K562 (cell line): ENCODE data around the gene SIGLEC6. TPM values are rescaled to one million over a fixed set of nuclear protein-coding genes. Genes with fewer than 3 reads are reported as not detected.

Source experiments
- BRD9 ChIP-seq: fragments of 450-650 bp; IDR thresholded peaks from 2 replicates; pipeline ENCODE4 v1.6.1; 2018; ENCODE audit warnings: low read depth; ENCODE audit not compliant: partially characterized antibody
- CXXC5 ChIP-seq: fragments of 250-450 bp; sonication (Bioruptor Pico); IDR thresholded peaks from 2 replicates; pipeline ENCODE4 v1.8.0; 2022; ENCODE audit warnings: inconsistent platforms, mild to moderate bottlenecking, moderate library complexity
- E2F3 ChIP-seq: fragments of 250-450 bp; sonication (Bioruptor Pico); IDR thresholded peaks from 2 replicates; pipeline ENCODE4 v1.4.0; 2020; ENCODE audit warnings: mild to moderate bottlenecking
- ETS2 ChIP-seq: IDR thresholded peaks from 2 replicates; pipeline ENCODE4 v1.6.1; 2016; ENCODE audit warnings: borderline replicate concordance, missing genetic modification characterization, mild to moderate bottlenecking, moderate library complexity, missing compliant biosample characterization; ENCODE audit not compliant: poor library complexity, severe bottlenecking
- HDAC2 ChIP-seq: fragments of 450-650 bp; IDR thresholded peaks from 2 replicates; pipeline ENCODE4 v1.6.1; 2016; ENCODE audit warnings: mild to moderate bottlenecking
- HDAC6 ChIP-seq: IDR thresholded peaks from 2 replicates; pipeline ENCODE4 v1.6.1; 2012; ENCODE audit warnings: low read depth, mild to moderate bottlenecking, control low read depth, inconsistent platforms, low read length, moderate library complexity
- HNRNPK ChIP-seq: fragments of 200-400 bp; formaldehyde crosslinking; IDR thresholded peaks from one replicate; pipeline ENCODE4 v1.6.1; 2018; ENCODE audit warnings: mild to moderate bottlenecking, low read depth, low read length; ENCODE audit not compliant: poor library complexity, severe bottlenecking
- ILK ChIP-seq: fragments of 450-650 bp; IDR thresholded peaks from 2 replicates; pipeline ENCODE4 v1.6.1; 2016; ENCODE audit warnings: missing genetic modification characterization, low read depth, mild to moderate bottlenecking, missing compliant biosample characterization, moderate library complexity, borderline replicate concordance
- MTA2 ChIP-seq: fragments of 450-650 bp; IDR thresholded peaks from 2 replicates; pipeline ENCODE4 v1.6.1; 2016; ENCODE audit warnings: low read depth
- NFRKB ChIP-seq: fragments of 450-650 bp; IDR thresholded peaks from 2 replicates; pipeline ENCODE4 v1.6.1; 2016; ENCODE audit warnings: low read depth
- PRPF4 ChIP-seq: fragments of 200-400 bp; formaldehyde crosslinking; IDR thresholded peaks from one replicate; pipeline ENCODE4 v1.6.1; 2017; ENCODE audit warnings: low read length, low read depth, mild to moderate bottlenecking; ENCODE audit not compliant: insufficient read depth, poor library complexity, severe bottlenecking
- RNF2 ChIP-seq: sonication (generic); IDR thresholded peaks from 2 replicates; pipeline ENCODE4 v1.6.1; 2016
- SMAD4 ChIP-seq: fragments of 250-450 bp; sonication (Bioruptor Pico); conservative IDR thresholded peaks from 2 replicates; pipeline ENCODE4 v1.8.0; 2021; ENCODE audit warnings: inconsistent platforms, mild to moderate bottlenecking, moderate library complexity
- SRSF1 ChIP-seq: fragments of 200-400 bp; formaldehyde crosslinking; IDR thresholded peaks from 2 replicates; pipeline ENCODE4 v1.6.1; 2017; ENCODE audit warnings: mild to moderate bottlenecking, low read depth, low read length, moderate library complexity
- THRA ChIP-seq: fragments of 450-650 bp; IDR thresholded peaks from 2 replicates; pipeline ENCODE4 v1.6.1; 2017; ENCODE audit warnings: mild to moderate bottlenecking, moderate library complexity
- THRAP3 ChIP-seq: fragments of 450-650 bp; IDR thresholded peaks from 2 replicates; pipeline ENCODE4 v1.6.1; 2016; ENCODE audit warnings: mild to moderate bottlenecking, inconsistent platforms, borderline replicate concordance
- ZFPM2 ChIP-seq: fragments of 250-450 bp; sonication (Bioruptor Pico); IDR thresholded peaks from 2 replicates; pipeline ENCODE4 v1.5.1; 2022; ENCODE audit warnings: mild to moderate bottlenecking
- ZNF146 ChIP-seq: IDR thresholded peaks from one replicate; pipeline ENCODE4 v1.6.1; 2018; ENCODE audit warnings: missing compliant biosample characterization; ENCODE audit not compliant: unreplicated experiment
- ZNF175 ChIP-seq: fragments of 200-800 bp; sonication (Bioruptor generic); IDR thresholded peaks from 2 replicates; pipeline ENCODE4 v1.6.1; 2016; ENCODE audit warnings: low read depth, mild to moderate bottlenecking, missing genetic modification characterization, missing compliant biosample characterization
- ZNF23 ChIP-seq: fragments of 250-450 bp; sonication (Bioruptor Pico); IDR thresholded peaks from 2 replicates; pipeline ENCODE4 v1.4.0; 2020; ENCODE audit warnings: mild to moderate bottlenecking
- polyA plus RNA-seq, 8 experiments: library from polyadenylated mRNA; depleted of rRNA in 4 of 8; stranded (reverse) in 5 of 8; unstranded in 3 of 8; fragments of >200 nt; fragmentation: Nextera tagmentation in 2 of 8; fragmentation: Illumina TruSeq in 1 of 8; extraction: Ambion mirVana in 2 of 8; extraction: Trizol in 1 of 8; gene quantifications; 2 replicates each; pipeline versions ENCODE4 v1.2.1 to v1.2.3, GENCODE V29; 2011 to 2014; ENCODE audit warnings: inconsistent platforms in 1 of 8, missing spikeins in 1 of 8
- total RNA-seq, 7 experiments: library from RNA; depleted of rRNA in 6 of 7; stranded (reverse); fragments of >200 nt in 6 of 7; fragmentation: Illumina TruSeq in 2 of 7; extraction: Trizol in 2 of 7; gene quantifications; 2 replicates each; pipeline versions ENCODE4 v1.2.1 to v1.2.3, GENCODE V29; 2011 to 2021; ENCODE audit warnings: low replicate concordance in 1 of 7
- TF ChIP-seq, protein P1 (sequence below): fragments of 250-450 bp; sonication (Bioruptor Pico); IDR thresholded peaks from 2 replicates; pipeline ENCODE4 v1.8.0; 2022; ENCODE audit warnings: inconsistent platforms
- TF ChIP-seq, protein P2 (sequence below): sonication (generic); formaldehyde crosslinking; IDR thresholded peaks from 2 replicates; pipeline ENCODE4 v1.8.0; 2023; ENCODE audit warnings: missing genetic modification reagents, mild to moderate bottlenecking, borderline replicate concordance

Gene SIGLEC6
- total and polyA plus RNA-seq, 9 of the 15 experiments (the other 6 are each of a cell fraction or from before 2014, with no cell fraction given) = 0.03 to 17.5 (median 0.71) TPM

GRCh38 chr19:51507640-51508058, 23.8 kb downstream of the SIGLEC6 start (continued):
- TF ChIP-seq, protein P1, sequence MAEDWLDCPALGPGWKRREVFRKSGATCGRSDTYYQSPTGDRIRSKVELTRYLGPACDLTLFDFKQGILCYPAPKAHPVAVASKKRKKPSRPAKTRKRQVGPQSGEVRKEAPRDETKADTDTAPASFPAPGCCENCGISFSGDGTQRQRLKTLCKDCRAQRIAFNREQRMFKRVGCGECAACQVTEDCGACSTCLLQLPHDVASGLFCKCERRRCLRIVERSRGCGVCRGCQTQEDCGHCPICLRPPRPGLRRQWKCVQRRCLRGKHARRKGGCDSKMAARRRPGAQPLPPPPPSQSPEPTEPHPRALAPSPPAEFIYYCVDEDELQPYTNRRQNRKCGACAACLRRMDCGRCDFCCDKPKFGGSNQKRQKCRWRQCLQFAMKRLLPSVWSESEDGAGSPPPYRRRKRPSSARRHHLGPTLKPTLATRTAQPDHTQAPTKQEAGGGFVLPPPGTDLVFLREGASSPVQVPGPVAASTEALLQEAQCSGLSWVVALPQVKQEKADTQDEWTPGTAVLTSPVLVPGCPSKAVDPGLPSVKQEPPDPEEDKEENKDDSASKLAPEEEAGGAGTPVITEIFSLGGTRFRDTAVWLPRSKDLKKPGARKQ (CRISPR knock-in tag) = no peak
- TF ChIP-seq HDAC2 (0 out of 2 replicates have a peak, but pooled peaks have one; percentile 78), THRA (no peak), ZFPM2 (CRISPR knock-in tag) (no peak), HDAC6 (no peak), CXXC5 (CRISPR knock-in tag) (no peak), SMAD4 (CRISPR knock-in tag) (no peak), E2F3 (CRISPR knock-in tag) (no peak), HNRNPK (no peak), THRAP3 (0 out of 2 replicates have a peak, but pooled peaks have one; percentile 54), ETS2 (tag) (no peak), RNF2 (no peak), PRPF4 (no peak), BRD9 (peak; percentile 30), SRSF1 (no peak), MTA2 (no peak), NFRKB (peak; percentile 73), ZNF146 (CRISPR knock-in tag) (no peak), ZNF23 (CRISPR knock-in tag) (no peak), ILK (no peak), ZNF175 (CRISPR knock-in tag) (0 out of 2 replicates have a peak, but pooled peaks have one; percentile 45)
- TF ChIP-seq, protein P2, sequence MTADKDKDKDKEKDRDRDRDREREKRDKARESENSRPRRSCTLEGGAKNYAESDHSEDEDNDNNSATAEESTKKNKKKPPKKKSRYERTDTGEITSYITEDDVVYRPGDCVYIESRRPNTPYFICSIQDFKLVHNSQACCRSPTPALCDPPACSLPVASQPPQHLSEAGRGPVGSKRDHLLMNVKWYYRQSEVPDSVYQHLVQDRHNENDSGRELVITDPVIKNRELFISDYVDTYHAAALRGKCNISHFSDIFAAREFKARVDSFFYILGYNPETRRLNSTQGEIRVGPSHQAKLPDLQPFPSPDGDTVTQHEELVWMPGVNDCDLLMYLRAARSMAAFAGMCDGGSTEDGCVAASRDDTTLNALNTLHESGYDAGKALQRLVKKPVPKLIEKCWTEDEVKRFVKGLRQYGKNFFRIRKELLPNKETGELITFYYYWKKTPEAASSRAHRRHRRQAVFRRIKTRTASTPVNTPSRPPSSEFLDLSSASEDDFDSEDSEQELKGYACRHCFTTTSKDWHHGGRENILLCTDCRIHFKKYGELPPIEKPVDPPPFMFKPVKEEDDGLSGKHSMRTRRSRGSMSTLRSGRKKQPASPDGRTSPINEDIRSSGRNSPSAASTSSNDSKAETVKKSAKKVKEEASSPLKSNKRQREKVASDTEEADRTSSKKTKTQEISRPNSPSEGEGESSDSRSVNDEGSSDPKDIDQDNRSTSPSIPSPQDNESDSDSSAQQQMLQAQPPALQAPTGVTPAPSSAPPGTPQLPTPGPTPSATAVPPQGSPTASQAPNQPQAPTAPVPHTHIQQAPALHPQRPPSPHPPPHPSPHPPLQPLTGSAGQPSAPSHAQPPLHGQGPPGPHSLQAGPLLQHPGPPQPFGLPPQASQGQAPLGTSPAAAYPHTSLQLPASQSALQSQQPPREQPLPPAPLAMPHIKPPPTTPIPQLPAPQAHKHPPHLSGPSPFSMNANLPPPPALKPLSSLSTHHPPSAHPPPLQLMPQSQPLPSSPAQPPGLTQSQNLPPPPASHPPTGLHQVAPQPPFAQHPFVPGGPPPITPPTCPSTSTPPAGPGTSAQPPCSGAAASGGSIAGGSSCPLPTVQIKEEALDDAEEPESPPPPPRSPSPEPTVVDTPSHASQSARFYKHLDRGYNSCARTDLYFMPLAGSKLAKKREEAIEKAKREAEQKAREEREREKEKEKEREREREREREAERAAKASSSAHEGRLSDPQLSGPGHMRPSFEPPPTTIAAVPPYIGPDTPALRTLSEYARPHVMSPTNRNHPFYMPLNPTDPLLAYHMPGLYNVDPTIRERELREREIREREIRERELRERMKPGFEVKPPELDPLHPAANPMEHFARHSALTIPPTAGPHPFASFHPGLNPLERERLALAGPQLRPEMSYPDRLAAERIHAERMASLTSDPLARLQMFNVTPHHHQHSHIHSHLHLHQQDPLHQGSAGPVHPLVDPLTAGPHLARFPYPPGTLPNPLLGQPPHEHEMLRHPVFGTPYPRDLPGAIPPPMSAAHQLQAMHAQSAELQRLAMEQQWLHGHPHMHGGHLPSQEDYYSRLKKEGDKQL (CRISPR knock-in tag) = no peak
